Activated CD8-positive, alpha-beta T cell treated with anti-CD3 and anti-CD28 coated beads for 36 hours (primary cell): ENCODE results near the gene FAM78B. TPM values are rescaled to one million over a fixed set of nuclear protein-coding genes. Genes with fewer than 3 reads are reported as not detected.

Experiments
- ATAC-seq: fragments of 200-7000 bp; cut with Tn5 transposase; one replicate; pipeline ENCODE4 v1.10.0; 2021; ENCODE audit warnings: mild to moderate bottlenecking, moderate library complexity
- CTCF ChIA-PET: fragments of 350-600 bp; sonication (Branson Sonifier 250); formaldehyde crosslinking; loops from one replicate; lab custom pipeline; 2021; ENCODE audit warnings: antibody characterized with exemption; lab: Charles Lee
- POLR2A ChIA-PET: fragments of 350-600 bp; sonication (Branson Sonifier 250); formaldehyde crosslinking; loops from one replicate; lab custom pipeline; 2021; ENCODE audit warnings: antibody characterized with exemption; lab: Charles Lee
- DNase-seq: peaks from one replicate; pipeline ENCODE4 v3.0.0-alpha.2; 2020
- H3K27ac Mint-ChIP-seq: one replicate; pipeline ENCODE4 v1.8.0; 2021; ENCODE audit warnings: mild to moderate bottlenecking, mixed read lengths
- H3K27me3 Mint-ChIP-seq: one replicate; pipeline ENCODE4 v1.8.0; 2021; ENCODE audit warnings: mixed read lengths
- H3K36me3 Mint-ChIP-seq: one replicate; pipeline ENCODE4 v1.8.0; 2021; ENCODE audit warnings: low read depth, mixed read lengths
- H3K4me1 Mint-ChIP-seq: one replicate; pipeline ENCODE4 v1.8.0; 2021; ENCODE audit warnings: low read depth, mixed read lengths
- H3K4me3 Mint-ChIP-seq: one replicate; pipeline ENCODE4 v1.8.0; 2021; ENCODE audit warnings: mild to moderate bottlenecking, moderate library complexity, mixed read lengths
- H3K9me3 Mint-ChIP-seq: one replicate; pipeline ENCODE4 v1.8.0; 2021; ENCODE audit warnings: mixed read lengths
- CTCF ChIP-seq: fragments of 200-600 bp; IDR thresholded peaks from one replicate; pipeline ENCODE4 v1.8.0; 2022; ENCODE audit warnings: antibody characterized with exemption, mild to moderate bottlenecking
- intact Hi-C: fragments of 100-400 bp; cut with micrococcal nuclease; formaldehyde crosslinking; loops from one replicate; pipeline ENCODE4 v1.10.0; 2022
- total RNA-seq, 2 experiments: library from RNA; stranded (reverse); gene quantifications; one replicate each; pipeline ENCODE4 v1.2.3, GENCODE V29; 2021

FAM78B gene
- total RNA-seq, 2 experiments from 2014 or later = 0.20 TPM; not detected in 1

GRCh38 chr1:166113031-166113430 lies 53.8 kb downstream of the FAM78B start:
- no peak for TF ChIP-seq CTCF
- Mint-ChIP-seq H3K9me3 (no peaks in the 10 kb centered on the region), H3K27ac (no peak overlapping the region), H3K4me1 (no peaks in the 10 kb centered on the region), H3K4me3 (no peak overlapping the region), H3K36me3 (no peaks in the 10 kb centered on the region), H3K27me3 (no peaks in the 10 kb centered on the region)
- ChIA-PET POLR2A (no interaction called here), CTCF (no interaction called here)
- DNase-seq (no peak), ATAC-seq (no peak)
- intact Hi-C loops = no loop called here

GRCh38 chr1:166112425-166112824 lies 54.4 kb downstream of the FAM78B start:
- Mint-ChIP-seq H3K27me3 (no peaks in the 10 kb centered on the region), H3K27ac (no peak overlapping the region), H3K9me3 (no peaks in the 10 kb centered on the region), H3K4me3 (no peak overlapping the region), H3K36me3 (no peaks in the 10 kb centered on the region), H3K4me1 (no peaks in the 10 kb centered on the region)
- TF ChIP-seq CTCF = no peak
- CTCF ChIA-PET = no interaction called here
- ATAC-seq (no peak), DNase-seq (no peak)
- POLR2A ChIA-PET = no interaction called here
- intact Hi-C loops = no loop called here

GRCh38 chr1:166111430-166111829 lies 55.4 kb downstream of the FAM78B start:
- Mint-ChIP-seq H3K4me1 (no peaks in the 10 kb centered on the region), H3K27me3 (no peaks in the 10 kb centered on the region), H3K9me3 (no peaks in the 10 kb centered on the region), H3K4me3 (no peak overlapping the region), H3K36me3 (no peaks in the 10 kb centered on the region), H3K27ac (no peak overlapping the region)
- POLR2A ChIA-PET = no interaction called here
- intact Hi-C loops = no loop called here
- no peak for ATAC-seq
- DNase-seq = no peak
- TF ChIP-seq CTCF = no peak
- CTCF ChIA-PET = no interaction called here

GRCh38 chr1:166090244-166090643 lies 76.6 kb downstream of the FAM78B start:
- no peak overlapping the region for H3K27ac Mint-ChIP-seq
- intact Hi-C loops = no loop called here
- H3K4me3 Mint-ChIP-seq = no peak overlapping the region
- no peaks in the 10 kb centered on the region for H3K36me3 Mint-ChIP-seq
- no peaks in the 10 kb centered on the region for H3K9me3 Mint-ChIP-seq
- ChIA-PET CTCF (no interaction called here), POLR2A (no interaction called here)
- TF ChIP-seq CTCF = no peak
- no peak for ATAC-seq
- H3K27me3 Mint-ChIP-seq = peaks cover 7% of the 10 kb centered on the region
- H3K4me1 Mint-ChIP-seq = no peaks in the 10 kb centered on the region
- DNase-seq = no peak

- no peaks in the 10 kb centered on the region for H3K4me1 Mint-ChIP-seq
- no peak overlapping the region for H3K4me3 Mint-ChIP-seq
- intact Hi-C loops = no loop called here
- no peak for TF ChIP-seq CTCF
- H3K27me3 Mint-ChIP-seq = peaks cover 4% of the 10 kb centered on the region
- ChIA-PET POLR2A (no interaction called here), CTCF (no interaction called here)
- H3K36me3 Mint-ChIP-seq = no peaks in the 10 kb centered on the region
- no peak for ATAC-seq
- H3K9me3 Mint-ChIP-seq = no peaks in the 10 kb centered on the region
- H3K27ac Mint-ChIP-seq = no peak overlapping the region
- no peak for DNase-seq
Observed at GRCh38 chr1:166089804-166090203, 77.0 kb downstream of the FAM78B start.
